ENCODE measurements around the gene SMYD5. TPM values are rescaled to one million over a fixed set of nuclear protein-coding genes. Genes with fewer than 3 reads are reported as not detected.

Gene SMYD5
- polyA plus RNA-seq, 3 donors from 2014 or later = 7.0 to 19.1 (median 10.2) TPM

DNA sequence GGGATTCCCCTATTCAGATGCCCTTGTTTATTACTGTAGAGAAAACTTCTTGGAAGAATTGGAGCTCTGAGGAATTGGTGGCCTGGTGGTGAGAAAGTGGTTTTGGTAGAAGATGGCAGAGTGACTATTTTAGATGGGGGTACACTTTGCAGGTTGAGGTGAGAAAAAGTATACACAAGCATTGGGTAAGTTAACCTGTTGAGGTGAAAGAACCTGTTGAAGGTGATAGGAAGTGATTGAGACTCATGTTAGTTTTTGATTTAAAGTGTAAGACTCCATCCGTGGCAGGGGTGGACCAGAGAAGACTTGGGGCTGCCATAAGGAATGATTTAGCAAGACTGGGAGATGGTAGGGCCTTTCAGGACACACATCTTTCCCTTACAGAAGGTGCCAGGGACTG, 23.1 kb downstream of the SMYD5 start:
- Mint-ChIP-seq H3K27me3 (ENCODE audit: low read depth in 3 of 3) (peaks cover 8 to 10% (median 8%) of the 10 kb centered on the region in 3 donors), H3K4me3 (no peak overlapping the region), H3K4me1 (peaks cover 43 to 63% of the 10 kb centered on the region in 2 donors), H3K27ac (peak overlapping the region; percentile 1 to 77 (median 34)), H3K36me3 (peaks cover 0 to 4% (median 0%) of the 10 kb centered on the region in 3 donors), H3K9me3 (no peaks in the 10 kb centered on the region)
- no peak for DNase-seq

DNA sequence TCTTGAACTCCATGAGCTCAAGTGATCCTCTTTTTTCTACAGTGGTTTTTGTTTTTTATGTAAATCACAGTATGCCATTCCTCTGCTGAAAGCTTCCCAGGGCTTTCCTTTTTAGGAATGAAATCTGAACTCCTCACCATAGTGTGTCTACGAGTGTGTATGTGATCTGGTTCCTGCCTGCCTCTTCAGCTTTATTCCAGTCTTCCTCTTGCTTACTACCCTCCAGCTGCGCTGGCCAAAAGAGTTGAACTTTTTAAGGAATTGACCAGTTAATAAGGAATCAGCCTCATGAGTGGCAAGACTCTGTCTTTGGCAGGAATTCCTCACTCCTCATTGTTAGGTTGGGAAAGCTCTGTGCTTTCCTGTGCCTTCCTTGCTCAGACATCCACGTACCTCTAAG, 24.1 kb downstream of the SMYD5 start:
- Mint-ChIP-seq H3K9me3 (no peaks in the 10 kb centered on the region), H3K4me1 (peaks cover 38 to 59% of the 10 kb centered on the region in 2 donors), H3K36me3 (peaks cover 0 to 9% (median 2%) of the 10 kb centered on the region in 3 donors), H3K27me3 (ENCODE audit: low read depth in 3 of 3) (peaks cover 2 to 8% (median 6%) of the 10 kb centered on the region in 3 donors), H3K4me3 (no peak overlapping the region), H3K27ac (peak overlapping the region in 2 of 6 donors; percentile 2 to 35)
- DNase-seq = no peak

DNA sequence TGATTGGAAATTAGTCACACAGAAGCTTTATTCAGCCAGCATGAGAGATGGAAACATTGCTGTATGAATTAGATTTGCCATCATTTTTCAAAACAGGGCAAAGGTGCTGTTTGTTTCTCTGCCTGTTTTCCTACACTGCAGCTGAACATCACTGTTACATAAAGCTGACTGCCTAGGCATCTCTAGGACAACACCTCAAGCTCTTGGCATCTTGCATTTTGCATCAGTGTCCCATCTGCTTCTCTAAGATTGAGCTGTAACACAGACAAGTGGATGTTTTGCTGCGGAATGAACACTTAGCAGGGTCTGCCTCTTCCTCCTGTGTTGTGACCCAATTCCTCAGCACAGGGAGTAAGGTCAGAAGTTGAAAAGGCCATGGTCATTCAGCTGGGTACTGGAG, 24.9 kb downstream of the SMYD5 start:
- peaks cover 35 to 61% of the 10 kb centered on the region in 2 donors for H3K4me1 Mint-ChIP-seq
- no peak overlapping the region for H3K27ac Mint-ChIP-seq
- no peak for DNase-seq
- peaks cover 0 to 10% (median 3%) of the 10 kb centered on the region in 3 donors for H3K36me3 Mint-ChIP-seq
- no peaks in the 10 kb centered on the region for H3K9me3 Mint-ChIP-seq
- H3K27me3 Mint-ChIP-seq (ENCODE audit: low read depth in 3 of 3) = peaks cover 0 to 2% (median under 1%) of the 10 kb centered on the region in 3 donors
- no peak overlapping the region for H3K4me3 Mint-ChIP-seq

DNA sequence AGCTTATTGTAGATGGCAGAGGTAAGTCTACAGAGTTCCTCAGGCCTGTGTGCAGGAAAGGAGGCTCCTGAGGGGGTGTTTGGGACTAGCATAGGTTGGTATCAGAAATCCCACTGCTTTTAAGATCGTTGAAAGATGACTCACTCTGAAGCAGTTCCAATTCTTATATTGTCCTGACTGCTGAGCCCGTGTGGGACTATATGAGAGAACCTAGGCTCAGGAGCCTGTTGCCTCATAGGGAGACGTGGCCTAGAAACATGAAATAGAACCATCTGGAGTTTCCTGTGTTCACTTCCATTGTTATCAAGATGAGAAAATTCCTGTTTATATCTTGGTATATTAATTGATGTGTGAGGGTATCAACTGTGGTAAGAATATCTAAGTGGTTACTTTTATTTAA, 25.7 kb downstream of the SMYD5 start:
- H3K9me3 Mint-ChIP-seq = no peaks in the 10 kb centered on the region
- H3K4me1 Mint-ChIP-seq = peaks cover 31 to 57% of the 10 kb centered on the region in 2 donors
- H3K27ac Mint-ChIP-seq = no peak overlapping the region

DNA sequence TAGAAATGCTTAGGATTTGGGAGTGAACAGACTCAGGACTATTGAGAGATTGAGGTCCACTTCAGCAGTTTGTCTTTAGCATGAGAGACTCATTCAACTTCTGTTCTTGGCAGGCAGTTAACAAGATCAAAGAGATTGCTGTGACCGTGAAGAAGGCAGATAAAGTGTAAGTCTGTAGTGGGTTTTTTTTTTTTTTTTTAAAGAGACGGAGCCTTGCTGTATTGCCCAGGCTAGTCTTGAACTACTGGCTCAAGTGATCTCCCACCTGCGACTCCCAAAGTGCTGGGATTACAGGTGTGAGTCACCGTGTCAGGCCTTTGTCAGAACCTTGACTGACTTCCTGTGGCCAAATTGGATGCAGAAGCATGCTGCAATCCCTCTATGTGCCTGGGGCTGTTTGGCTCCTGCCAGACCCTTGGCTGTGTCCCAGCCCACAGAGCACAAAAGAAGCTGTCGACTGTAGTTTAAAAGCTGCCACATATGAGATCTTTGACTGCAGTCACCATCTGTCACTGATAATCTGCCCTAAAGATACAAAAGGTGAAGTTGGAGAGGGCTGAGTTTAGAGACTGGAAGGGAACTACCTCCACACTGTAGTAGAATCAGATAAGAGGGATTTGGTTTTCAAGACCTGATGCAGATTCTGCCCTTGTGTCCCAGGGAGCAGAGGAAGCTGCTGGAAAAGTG, 30.0 kb downstream of the SMYD5 start:
- peaks cover 0 to 30% of the 10 kb centered on the region in 2 donors for H3K4me1 Mint-ChIP-seq
- H3K27me3 Mint-ChIP-seq (ENCODE audit: low read depth in 3 of 3) = no peaks in the 10 kb centered on the region
- H3K9me3 Mint-ChIP-seq = no peaks in the 10 kb centered on the region
- no peak overlapping the region for H3K27ac Mint-ChIP-seq
- H3K36me3 Mint-ChIP-seq = peaks cover 25 to 44% (median 29%) of the 10 kb centered on the region in 3 donors
- no peak overlapping the region for H3K4me3 Mint-ChIP-seq
- DNase-seq = no peak

More for the DNA sequence above, 25.7 kb downstream of the SMYD5 start:
- no peak for DNase-seq
- no peaks in the 10 kb centered on the region for H3K27me3 Mint-ChIP-seq (ENCODE audit: low read depth in 3 of 3)
- peaks cover 4 to 15% (median 7%) of the 10 kb centered on the region in 3 donors for H3K36me3 Mint-ChIP-seq
- no peak overlapping the region for H3K4me3 Mint-ChIP-seq

DNA sequence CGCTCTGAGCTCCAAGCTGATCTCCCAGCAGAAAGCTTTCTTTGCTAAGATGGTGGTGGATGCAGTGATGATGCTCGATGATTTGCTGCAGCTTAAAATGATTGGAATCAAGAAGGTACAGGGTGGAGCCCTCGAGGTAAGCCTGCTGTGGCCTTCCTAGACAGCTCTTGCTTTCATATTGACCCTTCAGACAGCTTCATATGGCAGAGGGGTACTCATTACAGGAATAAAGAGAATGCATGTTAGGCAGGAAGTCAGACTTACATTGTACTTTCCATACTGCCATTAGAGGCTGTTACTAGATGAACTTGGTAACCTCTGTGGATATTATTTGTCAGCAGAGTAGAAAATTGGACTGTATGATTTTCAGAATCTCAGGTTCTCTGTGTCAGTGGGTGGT, 30.5 kb downstream of the SMYD5 start:
- DNase-seq = no peak
- Mint-ChIP-seq H3K27me3 (ENCODE audit: low read depth in 3 of 3) (no peaks in the 10 kb centered on the region), H3K9me3 (no peaks in the 10 kb centered on the region), H3K4me3 (no peak overlapping the region), H3K36me3 (peaks cover 28 to 50% (median 31%) of the 10 kb centered on the region in 3 donors), H3K4me1 (peaks cover 0 to 25% of the 10 kb centered on the region in 2 donors), H3K27ac (no peak overlapping the region)

DNA sequence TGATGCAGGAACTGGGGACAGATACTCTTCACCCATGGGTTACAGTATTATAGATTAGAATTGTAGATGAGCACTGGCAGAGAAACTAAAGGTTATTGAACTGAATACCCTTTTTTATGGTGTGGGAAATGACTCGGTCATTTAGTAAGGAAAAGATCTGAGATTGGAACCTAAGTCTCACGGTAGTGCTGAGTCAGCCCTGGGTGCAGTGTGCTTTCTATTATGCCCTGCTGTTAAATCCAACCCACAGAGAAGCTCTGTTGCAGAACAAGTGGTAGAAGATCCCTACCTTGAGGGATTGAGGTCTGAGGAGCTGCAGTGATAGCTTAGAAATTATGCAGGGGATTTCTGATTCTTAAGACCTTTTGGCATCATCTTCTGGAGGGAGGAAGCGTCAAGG, 32.8 kb downstream of the SMYD5 start:
- H3K4me1 Mint-ChIP-seq = peaks cover 0 to 14% of the 10 kb centered on the region in 2 donors
- peaks cover 0 to 4% (median 0%) of the 10 kb centered on the region in 3 donors for H3K27me3 Mint-ChIP-seq (ENCODE audit: low read depth in 3 of 3)
- no peaks in the 10 kb centered on the region for H3K9me3 Mint-ChIP-seq
- H3K36me3 Mint-ChIP-seq = peaks cover 35 to 59% (median 41%) of the 10 kb centered on the region in 3 donors
- no peak for DNase-seq
- no peak overlapping the region for H3K4me3 Mint-ChIP-seq
- peak overlapping the region in 2 of 6 donors; percentile 6 to 8 for H3K27ac Mint-ChIP-seq

DNA sequence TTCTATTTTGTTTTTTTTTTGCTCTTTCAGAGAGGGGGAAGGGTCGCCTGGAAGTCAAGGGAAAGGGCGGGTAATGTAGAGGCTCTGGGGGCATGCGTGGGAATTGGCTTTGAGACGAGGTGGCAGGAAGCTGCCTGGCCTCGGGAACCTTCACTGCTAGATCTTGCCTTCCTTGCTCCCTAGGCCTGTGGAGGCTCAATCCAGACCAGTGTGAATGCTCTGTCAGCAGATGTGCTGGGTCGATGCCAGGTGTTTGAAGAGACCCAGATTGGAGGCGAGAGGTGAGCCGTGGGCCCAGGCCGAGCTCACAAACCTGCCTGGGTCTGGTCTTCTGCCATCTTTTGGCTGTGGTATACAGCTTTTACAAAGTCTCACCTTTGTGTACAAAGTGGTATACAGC, 35.6 kb downstream of the SMYD5 start:
- no peaks in the 10 kb centered on the region for H3K9me3 Mint-ChIP-seq
- no peak for DNase-seq
- H3K36me3 Mint-ChIP-seq = peaks cover 44 to 66% (median 44%) of the 10 kb centered on the region in 3 donors
- peaks cover 0 to 9% of the 10 kb centered on the region in 2 donors for H3K4me1 Mint-ChIP-seq
- no peak overlapping the region for H3K4me3 Mint-ChIP-seq
- peak overlapping the region in 1 of 6 donors; percentile 48 for H3K27ac Mint-ChIP-seq
- peaks cover 0 to 4% (median 0%) of the 10 kb centered on the region in 3 donors for H3K27me3 Mint-ChIP-seq (ENCODE audit: low read depth in 3 of 3)

DNA sequence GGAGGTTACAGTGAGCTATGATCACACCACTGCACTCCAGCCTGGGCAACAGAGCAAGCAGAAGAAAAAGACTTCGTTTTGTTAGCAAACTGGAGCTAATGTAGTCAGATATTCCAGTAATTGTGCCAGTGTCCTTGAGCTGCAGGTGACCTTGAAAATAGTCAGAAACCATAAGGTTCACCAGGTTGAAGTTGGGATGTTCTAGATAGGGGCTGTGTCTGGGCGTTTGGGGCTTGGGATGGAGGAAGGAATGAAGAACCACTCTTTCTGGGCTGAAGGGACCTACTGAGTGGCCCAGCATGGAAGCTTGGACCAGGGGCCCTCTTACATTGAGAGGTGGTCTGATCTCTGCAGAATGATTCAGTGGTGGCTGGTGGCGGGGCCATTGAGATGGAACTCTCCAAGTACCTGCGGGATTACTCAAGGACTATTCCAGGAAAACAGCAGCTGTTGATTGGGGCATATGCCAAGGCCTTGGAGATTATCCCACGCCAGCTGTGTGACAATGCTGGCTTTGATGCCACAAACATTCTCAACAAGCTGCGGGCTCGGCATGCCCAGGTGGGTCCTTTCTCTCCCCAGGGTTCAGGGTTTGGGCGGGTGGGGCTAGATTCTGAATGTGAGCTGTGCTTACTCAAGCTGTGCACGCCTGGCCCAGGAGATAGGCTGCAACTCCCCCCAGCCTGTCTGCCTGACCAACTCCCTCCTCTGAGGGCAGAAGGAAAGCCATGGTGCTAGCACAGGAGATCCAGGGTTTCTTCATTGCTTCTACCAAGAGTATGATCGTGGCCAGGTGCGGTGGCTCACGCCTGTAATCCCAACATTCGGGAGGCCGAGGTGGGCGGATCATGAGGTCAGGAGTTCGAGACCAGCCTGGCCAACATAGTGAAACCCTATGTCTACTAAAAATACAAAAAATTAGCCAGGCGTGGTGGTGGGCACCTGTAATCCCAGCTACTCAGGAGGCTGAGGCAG, 37.1 kb downstream of the SMYD5 start:
- Mint-ChIP-seq H3K9me3 (no peaks in the 10 kb centered on the region), H3K4me1 (peaks cover 0 to 3% of the 10 kb centered on the region in 2 donors)

DNA sequence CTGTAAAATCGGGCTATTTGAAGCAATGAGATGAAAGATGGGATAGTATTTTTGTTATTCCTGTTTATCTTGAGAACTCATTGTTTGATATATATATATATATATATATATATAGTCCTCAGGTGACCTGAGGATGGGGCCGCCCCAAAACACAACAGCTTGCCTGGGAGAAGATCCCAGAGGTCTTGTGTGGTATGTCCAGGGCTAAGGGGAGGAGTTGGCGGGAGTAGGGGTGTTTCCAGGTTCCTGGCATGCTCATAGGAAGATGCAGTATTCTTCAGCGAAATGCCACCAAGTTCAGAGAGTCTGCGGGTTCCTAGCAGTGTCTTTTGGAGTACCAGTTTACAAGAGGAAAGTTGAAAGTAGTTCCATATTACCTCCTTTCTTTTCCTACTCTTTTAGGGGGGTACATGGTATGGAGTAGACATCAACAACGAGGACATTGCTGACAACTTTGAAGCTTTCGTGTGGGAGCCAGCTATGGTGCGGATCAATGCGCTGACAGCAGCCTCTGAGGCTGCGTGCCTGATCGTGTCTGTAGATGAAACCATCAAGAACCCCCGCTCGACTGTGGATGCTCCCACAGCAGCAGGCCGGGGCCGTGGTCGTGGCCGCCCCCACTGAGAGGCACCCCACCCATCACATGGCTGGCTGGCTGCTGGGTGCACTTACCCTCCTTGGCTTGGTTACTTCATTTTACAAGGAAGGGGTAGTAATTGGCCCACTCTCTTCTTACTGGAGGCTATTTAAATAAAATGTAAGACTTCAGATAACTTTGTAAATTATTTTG, 38.4 kb downstream of the SMYD5 start:
- peaks cover 0 to 4% (median 0%) of the 10 kb centered on the region in 3 donors for H3K27me3 Mint-ChIP-seq (ENCODE audit: low read depth in 3 of 3)
- no peak for DNase-seq
- no peak overlapping the region for H3K4me3 Mint-ChIP-seq
- peaks cover 25 to 44% (median 27%) of the 10 kb centered on the region in 3 donors for H3K36me3 Mint-ChIP-seq
- H3K27ac Mint-ChIP-seq = peak overlapping the region in 1 of 6 donors; percentile 16
- H3K4me1 Mint-ChIP-seq = no peaks in the 10 kb centered on the region
- no peaks in the 10 kb centered on the region for H3K9me3 Mint-ChIP-seq

More for the DNA sequence above, 37.1 kb downstream of the SMYD5 start:
- DNase-seq = no peak
- peaks cover 34 to 56% (median 37%) of the 10 kb centered on the region in 3 donors for H3K36me3 Mint-ChIP-seq
- peaks cover 0 to 4% (median 0%) of the 10 kb centered on the region in 3 donors for H3K27me3 Mint-ChIP-seq (ENCODE audit: low read depth in 3 of 3)
- peak overlapping the region in 1 of 6 donors; percentile 58 for H3K27ac Mint-ChIP-seq
- H3K4me3 Mint-ChIP-seq = no peak overlapping the region

DNA sequence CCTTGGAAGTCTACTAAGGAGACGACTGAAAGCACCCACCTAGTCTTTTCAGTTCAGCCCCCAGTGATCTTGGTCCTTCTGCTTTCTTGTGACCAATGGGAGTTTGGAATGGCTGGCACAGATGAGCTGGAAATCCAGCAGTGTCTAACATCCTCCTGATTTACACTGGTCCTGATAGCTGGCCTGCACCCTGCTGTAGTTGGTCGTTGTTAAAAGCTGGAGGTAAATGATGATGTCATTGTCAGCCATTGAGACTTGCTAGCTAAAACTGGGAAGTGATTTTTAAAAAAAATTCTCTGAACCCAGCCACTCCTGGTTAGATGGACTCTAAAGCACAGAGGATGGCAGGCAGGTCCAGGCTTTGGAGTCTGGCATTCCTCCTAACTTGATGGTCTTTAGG, 39.4 kb downstream of the SMYD5 start:
- DNase-seq = no peak
- no peak overlapping the region for H3K4me3 Mint-ChIP-seq
- H3K27ac Mint-ChIP-seq = peak overlapping the region in 2 of 6 donors; percentile 16 to 36
- peaks cover 0 to 4% (median 0%) of the 10 kb centered on the region in 3 donors for H3K27me3 Mint-ChIP-seq (ENCODE audit: low read depth in 3 of 3)
- H3K36me3 Mint-ChIP-seq = peaks cover 22 to 41% (median 27%) of the 10 kb centered on the region in 3 donors
- no peaks in the 10 kb centered on the region for H3K4me1 Mint-ChIP-seq
- no peaks in the 10 kb centered on the region for H3K9me3 Mint-ChIP-seq

DNA sequence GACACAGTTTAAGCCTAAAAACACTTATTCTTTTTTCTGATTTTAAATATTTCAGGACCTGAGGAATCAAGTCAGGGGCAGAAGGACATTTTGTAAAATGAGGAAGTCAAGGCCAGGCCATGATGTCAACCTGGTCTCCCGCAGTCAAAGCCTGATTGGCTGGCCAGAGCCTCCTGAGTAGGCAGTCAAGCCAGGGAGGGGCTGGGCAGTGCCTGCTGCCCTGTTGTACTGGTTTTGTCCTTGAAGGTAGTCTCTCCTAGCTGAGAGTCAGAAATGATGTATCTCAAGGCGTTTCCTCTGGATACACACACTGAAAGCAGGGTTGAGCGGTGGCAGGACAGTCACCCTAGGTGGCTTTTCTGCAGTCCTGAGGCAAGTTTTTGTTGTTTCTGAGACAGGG, 39.9 kb downstream of the SMYD5 start:
- no peak overlapping the region for H3K27ac Mint-ChIP-seq
- H3K4me3 Mint-ChIP-seq = no peak overlapping the region
- DNase-seq = no peak
- no peaks in the 10 kb centered on the region for H3K4me1 Mint-ChIP-seq
- peaks cover 22 to 37% (median 23%) of the 10 kb centered on the region in 3 donors for H3K36me3 Mint-ChIP-seq
- peaks cover 0 to 4% (median 0%) of the 10 kb centered on the region in 3 donors for H3K27me3 Mint-ChIP-seq (ENCODE audit: low read depth in 3 of 3)
- no peaks in the 10 kb centered on the region for H3K9me3 Mint-ChIP-seq

DNA sequence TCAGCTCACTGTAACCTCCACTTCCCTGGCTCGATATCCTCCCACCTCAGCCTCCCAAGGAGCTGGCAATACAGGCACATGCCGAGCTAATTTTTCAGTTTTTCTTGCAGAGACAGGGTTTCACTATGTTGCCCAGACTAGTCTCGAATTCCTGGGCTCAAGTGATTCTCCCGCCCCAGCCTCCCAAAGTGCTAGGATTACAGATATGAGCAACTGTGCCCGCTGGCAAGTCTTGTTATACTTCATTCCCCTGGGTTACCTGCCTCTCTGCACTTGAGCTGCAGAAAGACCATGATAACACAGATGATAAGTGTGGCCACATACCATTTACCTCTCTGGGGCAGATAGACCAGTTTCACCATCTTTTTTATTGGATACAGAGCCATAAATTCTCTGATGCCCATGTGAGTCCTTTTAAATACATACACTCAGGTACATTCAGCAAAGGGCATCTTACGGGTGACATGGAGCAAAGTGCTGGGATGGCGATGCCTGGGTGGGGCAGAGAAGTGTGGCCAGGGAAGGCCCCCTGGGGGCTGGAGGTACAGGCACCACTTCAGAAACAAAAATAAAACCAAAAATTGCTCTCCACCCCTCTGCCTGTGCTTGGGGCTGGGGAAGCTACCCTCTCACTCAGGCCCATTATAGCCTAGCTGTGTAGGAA, 40.4 kb downstream of the SMYD5 start:
- H3K9me3 Mint-ChIP-seq = no peaks in the 10 kb centered on the region
- H3K4me1 Mint-ChIP-seq = no peaks in the 10 kb centered on the region
- no peak overlapping the region for H3K4me3 Mint-ChIP-seq
- DNase-seq = no peak
- peaks cover 20 to 32% (median 21%) of the 10 kb centered on the region in 3 donors for H3K36me3 Mint-ChIP-seq
- no peak overlapping the region for H3K27ac Mint-ChIP-seq
- H3K27me3 Mint-ChIP-seq (ENCODE audit: low read depth in 3 of 3) = peaks cover 0 to 4% (median 0%) of the 10 kb centered on the region in 3 donors
